HG02885 (cell line): ENCODE results near the gene SPN.
"Not testable (repeated sequence)": the region's sequence is repeated elsewhere in the genome, so short reads cannot be mapped to it uniquely, and the experiment has no call there.

ENCODE experiments used
- ATAC-seq: cut with Tn5 transposase; IDR thresholded peaks from one replicate; pipeline ENCODE4 v1.9.1; 2021; ENCODE audit warnings: mild to moderate bottlenecking; ENCODE audit not compliant: unreplicated experiment, poor library complexity

Gene SPN

DNA sequence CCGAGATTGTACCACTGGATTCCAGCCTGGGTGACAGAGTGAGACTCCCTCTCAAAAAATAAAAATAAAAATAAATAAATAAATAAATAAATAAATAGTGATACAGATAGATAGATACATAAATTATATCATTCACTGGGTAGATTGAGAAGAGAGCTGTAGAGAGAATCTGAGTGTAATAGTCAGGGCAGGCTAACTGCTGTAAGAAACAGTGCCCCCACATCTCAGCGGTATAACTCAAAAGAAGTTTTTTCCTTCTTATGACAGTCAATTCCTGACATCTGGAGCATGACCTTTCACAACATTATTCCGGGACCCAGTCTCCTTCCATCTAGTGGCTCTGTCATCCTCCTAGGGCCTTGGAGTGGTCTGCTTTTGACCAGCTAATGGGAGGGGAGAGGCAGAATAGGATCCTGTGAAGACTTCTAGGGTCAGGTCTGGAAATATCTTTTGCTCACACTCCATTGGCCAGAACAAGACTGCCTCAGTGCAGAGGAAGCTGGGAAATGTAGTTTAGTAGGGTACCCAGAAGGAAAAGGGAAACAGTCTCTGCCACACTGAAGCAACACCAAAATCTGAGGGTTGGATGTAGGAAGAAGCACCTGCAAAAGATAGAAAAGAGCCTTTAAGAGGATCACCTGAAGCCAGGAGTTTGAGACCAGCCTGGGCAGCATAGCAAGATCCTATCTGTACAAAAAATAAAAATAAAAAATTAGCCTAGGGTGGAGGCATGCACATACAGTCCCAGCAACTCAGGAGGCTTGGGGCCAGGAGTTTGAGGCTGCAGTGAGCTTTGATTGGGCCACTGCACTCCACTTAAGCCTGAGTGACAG lies 13.0 kb downstream of the SPN start:
- peak; percentile 48 for ATAC-seq

DNA sequence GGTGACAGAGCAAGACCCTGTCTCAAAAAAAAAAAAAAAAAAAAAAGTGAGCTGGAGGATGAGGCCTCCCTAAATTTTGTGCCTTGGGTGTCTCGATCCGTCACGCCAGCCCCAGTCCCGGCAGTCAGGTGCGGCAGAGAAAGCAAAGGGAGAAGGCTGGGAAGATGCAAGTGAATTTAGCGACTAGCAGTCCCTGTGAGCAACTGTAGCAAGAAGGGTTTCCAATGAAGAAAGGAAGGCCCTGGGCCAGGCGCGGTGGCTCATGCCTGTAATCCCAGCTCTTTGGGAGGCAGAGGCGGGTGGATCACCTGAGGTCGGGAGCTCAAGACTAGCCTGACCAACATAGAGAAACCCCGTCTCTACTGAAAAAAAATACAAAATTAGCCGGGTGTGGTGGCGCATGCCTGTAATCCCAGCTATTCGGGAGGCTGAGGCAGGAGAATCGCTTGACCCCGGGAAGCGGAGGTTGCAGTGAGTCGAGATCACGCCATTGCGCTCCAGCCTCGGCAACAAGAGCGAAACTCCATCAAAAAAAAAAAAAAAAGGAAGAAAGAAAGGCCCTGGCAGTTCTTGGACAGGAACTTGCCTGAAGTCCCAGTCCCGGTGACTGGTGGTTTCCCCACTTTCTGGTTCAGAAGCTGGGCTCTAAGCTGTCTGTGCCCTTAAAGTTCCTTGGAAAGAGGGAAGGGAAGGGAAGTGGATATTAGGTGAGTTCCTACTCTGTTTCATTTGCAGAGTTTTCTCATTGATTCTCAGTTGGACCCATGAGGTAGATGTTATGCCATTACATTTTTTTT lies 14.1 kb downstream of the SPN start:
- ATAC-seq: no peak

DNA sequence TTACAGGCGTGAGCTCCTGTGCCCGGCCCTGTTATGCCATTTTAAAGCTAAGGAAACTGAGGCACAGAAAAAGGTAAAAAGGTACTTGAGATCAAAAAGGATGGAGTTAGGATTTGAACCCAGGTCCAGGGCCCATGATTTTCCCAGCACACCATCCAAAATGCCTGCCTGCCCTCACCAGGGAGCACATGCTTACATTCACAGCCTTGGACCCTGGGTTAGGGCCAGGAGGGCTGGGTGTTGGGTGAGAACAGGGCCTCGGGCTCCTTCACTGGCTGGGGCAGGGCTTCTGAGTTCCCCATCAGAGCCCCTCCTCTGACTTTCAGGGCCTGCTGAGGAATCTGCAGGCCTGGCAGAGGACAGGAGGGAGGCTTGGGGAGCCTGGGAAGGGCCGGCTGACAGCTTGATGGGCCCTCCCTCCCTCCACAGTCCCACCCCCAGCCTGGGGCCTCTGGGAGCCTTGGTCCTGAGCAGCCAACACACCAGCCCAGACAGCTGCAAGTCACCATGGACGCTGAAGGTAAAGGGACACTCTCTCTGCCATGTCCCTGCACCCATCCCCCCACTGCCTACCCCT lies 15.7 kb downstream of the SPN start, which contains the start of gene QPRT:
QPRT (plus strand) TSS at position 490 of the 577 bp plus-strand sequence; CDS start at position 508, 18 bp downstream.
- ATAC-seq: no peak

DNA sequence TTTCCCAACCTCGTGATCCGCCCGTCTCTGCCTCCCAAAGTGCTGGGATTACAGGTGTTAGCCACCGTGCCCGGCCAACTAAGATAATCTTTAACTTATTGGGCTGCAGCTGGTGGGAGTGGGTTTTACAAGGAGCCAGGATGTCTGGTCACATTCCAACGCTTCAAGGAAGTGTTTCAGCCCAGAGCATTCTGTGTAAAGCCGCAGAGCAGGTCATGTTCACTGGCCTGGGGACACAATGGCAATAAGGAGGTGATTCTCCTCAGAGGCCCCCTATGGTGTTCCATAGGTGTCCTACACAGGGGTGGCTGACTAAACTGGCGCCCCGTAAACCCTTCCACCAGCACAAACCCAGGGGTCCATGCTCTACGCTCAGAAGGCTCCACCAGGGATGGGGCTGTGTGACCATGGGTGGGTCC lies 17.1 kb downstream of the SPN start:
- ATAC-seq: no peak

DNA sequence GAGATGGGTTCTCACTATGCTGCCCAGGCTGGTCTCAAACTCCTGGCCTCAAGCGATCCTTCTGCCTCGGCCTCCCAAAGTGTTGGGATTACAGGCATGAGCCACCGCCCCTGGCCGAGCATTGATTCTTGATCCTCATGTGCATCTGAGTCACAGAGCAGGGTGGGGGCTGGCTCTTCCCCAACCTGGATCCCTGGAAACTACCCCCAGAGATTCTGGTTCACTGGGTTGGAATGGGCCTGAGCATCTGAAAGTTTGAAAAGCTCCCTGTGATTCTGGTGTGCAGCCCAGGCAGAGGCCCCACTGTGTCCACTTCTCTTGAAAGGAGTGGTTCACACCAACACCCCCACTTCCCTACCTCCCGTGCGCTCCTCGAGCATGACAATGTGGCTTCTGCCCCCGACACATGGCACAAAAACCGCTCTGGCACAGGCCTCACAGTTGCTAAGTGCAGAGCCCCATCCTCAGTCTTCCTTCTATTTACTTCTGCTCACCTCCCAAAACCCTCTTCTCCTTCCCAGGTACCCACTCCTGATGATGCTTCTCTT lies 20.6 kb downstream of the SPN start:
- ATAC-seq: no peak

DNA sequence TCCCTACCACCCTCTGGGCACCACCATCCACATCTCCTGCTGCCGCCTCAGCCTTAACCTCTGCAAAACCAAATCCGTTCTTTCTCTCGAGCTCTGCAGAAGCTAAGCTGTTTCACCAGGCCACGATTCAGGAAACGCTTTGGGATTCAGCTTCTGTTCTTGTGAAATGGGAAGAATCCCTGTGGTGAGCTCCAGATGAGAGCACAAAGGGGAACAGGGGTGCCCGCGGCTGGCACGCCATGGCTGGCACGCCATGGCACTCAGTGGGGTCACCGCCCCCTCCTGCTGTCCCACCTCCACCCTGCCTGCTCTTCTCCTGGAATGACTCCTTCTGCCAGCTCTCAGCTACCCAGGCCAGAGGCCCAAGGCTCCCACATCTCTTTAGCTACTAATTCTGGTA lies 21.6 kb downstream of the SPN start:
- no peak for ATAC-seq

DNA sequence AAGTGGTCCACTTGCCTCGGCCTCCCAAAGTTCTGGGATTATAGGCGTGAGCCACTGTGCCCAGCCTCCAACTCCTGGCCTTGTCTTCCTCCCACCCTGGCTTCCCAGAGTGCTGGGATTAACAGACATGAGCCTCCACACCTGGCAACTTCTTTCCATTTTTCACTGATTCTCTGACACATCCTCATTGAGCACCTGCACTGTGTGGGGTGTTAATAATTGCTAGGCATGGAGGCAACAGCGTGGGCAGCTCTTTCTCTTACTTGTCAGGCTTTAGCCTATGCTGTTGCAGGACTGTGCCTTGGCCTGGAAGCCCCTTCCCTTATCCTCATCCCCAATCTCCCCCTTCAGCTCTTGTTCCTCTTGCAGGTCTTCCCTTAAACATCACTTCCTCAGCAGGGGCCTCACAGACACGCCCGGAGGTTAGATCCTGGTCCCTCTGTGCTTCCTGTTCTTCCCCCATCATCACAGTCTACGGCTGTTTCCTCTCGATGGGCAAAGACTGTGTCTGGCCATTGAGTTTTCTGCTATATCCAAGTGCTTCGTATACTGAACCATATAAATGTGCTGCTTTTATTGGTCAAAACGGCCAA lies 23.8 kb downstream of the SPN start:
- no peak for ATAC-seq

DNA sequence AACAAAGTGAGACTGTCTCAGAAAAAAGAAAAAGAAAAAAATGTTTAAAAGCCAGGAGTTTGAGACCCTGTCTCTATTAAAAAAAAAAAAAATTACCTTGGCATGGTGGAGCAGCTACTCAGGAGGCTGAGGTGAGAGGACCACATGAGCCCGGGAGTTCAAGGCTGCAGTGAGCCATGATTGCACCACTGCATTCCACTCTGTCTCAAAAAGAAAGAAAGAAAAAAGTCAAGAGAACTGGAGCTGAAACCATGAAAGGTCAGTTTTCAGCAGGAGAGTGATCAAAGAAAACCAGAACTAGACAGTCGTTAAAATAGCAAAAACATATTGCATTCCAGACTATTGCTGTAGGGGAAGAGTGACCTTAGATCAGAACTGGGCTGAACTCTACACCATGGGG lies 24.7 kb downstream of the SPN start:
- ATAC-seq: no peak

DNA sequence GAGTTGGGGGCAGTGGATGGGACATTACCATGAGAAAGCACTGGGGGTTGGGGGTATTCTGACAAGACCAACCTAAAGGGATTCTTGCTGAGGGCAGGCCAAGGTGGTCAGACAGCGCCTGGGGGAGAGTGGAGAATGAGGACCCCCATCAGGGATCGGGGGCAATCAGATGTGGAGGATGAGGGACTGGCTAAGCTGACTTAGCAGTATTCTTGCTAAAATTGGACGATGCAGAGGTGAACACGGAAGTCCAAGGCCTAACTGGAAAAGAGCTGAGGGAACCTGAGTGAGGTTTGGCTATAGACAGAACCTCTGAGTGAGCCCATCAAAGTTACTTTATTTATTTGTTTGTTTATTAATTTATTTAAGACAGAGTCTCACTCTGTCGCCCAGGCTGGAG lies 25.1 kb downstream of the SPN start:
- no peak for ATAC-seq

DNA sequence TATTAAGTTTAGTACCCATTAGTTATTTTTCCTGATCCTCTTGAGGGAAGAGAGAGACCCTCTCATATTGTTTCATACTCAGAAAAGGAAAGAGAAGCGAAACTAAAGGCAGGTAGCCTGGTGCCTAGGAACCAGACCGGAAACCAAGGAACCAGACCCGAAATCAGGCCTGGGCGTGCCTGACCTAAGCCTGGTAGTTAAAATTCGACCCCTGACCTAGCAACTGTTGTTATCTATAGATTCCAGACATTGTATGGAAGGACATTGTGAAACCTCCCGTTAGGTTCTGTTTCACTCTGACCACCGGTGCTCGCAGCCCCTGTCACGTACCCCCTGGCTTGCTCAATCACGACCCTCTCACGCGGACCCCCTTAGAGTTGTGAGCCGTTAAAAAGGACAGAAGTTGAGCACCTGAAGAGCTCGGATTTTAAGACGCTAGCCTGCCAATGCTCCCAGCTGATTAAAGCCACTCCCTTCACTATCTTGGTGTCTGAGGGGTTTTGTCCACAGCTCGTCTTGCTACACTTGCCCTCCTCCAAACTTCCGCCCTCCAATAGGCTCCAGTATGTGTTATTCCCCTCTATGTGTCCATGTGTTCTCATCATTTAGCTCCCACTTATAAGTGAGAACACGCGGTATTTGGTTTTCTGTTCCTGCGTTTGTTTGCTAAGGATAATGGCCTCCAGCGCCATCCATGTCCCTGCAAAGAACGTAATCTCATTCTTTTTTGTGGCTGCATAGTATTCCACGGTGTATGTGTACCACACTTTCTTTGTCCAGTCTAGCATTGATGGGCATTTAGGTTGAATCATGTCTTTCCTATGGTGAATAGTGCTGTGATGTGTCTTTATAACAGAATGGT lies 26.7 kb downstream of the SPN start:
- ATAC-seq: not testable (repeated sequence)

DNA sequence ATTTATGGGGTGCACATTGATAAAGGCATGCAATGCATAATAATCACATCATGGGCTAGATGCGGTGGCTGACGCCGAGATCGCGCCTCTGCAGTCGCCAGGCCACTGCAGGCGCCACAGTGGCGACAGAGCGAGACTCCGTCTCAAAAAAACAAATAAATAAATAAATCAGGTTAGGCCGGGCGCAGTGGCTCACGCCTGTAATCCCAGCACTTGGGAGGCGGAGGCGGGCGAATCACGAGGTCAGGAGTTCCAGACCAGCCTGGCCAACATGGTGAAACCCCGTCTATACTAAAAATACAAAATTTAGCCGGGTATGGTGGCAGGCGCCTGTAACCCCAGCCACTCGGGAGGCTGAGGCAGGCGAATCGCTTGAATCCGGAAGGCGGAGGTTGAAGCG lies 29.6 kb downstream of the SPN start:
- not testable (repeated sequence) for ATAC-seq

DNA sequence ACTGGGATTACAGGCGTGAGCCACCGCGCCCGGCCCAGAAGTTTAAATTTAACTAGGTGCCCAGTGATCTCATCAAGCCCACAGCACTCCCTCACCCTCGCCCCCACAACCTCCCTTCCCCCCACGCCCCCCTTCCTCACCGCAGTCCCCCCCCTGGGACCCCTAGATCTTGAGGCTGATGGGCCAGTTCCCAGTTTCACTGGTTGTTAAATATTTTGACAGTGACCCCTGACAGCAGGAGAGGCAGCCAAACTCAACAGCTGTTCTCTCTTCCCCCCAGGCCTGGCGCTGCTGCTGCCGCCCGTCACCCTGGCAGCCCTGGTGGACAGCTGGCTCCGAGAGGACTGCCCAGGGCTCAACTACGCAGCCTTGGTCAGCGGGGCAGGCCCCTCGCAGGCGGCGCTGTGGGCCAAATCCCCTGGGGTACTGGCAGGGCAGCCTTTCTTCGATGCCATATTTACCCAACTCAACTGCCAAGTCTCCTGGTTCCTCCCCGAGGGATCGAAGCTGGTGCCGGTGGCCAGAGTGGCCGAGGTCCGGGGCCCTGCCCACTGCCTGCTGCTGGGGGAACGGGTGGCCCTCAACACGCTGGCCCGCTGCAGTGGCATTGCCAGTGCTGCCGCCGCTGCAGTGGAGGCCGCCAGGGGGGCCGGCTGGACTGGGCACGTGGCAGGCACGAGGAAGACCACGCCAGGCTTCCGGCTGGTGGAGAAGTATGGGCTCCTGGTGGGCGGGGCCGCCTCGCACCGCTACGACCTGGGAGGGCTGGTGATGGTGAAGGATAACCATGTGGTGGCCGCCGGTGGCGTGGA lies 31.5 kb downstream of the SPN start:
- no peak for ATAC-seq

DNA sequence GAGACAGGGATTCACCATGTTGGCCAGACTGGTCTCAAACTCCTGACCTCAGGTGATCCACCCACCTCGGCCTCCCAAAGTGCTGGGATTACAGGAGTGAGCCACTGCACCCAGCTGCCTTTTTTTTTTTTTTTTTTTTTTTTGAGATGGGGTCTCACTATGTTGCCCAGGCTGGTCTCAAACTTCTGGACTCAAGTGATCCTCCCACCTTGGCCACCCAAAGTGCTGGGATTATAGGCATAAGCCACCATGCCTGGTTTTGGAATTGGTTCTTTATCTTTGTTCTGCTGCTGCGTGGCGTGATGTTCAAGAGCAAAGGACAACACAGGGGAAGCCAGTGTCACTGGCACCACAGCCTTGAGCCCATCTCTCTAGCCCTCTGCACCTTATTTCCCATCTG lies 32.6 kb downstream of the SPN start:
- ATAC-seq: not testable (repeated sequence)

DNA sequence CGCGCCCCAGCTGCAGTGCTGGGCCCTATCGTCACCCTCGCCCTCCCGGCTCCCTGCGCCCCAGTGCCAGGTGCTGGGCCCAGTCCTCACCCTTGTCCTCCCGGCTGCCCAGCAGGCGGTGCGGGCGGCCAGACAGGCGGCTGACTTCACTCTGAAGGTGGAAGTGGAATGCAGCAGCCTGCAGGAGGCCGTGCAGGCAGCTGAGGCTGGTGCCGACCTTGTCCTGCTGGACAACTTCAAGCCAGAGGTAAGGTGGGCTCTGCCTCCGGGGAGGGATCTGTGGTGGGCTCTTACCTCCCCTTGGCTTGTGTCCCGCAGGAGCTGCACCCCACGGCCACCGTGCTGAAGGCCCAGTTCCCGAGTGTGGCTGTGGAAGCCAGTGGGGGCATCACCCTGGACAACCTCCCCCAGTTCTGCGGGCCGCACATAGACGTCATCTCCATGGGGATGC lies 33.9 kb downstream of the SPN start:
- ATAC-seq: no peak

DNA sequence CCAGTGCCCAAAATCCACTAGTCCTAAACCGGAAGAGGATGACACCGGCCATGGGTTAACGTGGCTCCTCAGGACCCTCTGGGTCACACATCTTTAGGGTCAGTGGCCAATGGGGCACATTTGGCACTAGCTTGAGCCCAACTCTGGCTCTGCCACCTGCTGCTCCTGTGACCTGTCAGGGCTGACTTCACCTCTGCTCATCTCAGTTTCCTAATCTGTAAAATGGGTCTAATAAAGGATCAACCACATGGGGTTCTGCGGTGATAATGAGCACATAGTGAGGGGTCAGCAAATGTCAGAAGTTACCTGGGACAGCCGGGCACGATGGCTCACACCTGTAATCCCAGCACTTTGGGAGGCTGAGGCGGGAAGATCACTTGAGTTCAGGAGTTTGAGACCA lies 34.3 kb downstream of the SPN start:
- ATAC-seq: no peak

DNA sequence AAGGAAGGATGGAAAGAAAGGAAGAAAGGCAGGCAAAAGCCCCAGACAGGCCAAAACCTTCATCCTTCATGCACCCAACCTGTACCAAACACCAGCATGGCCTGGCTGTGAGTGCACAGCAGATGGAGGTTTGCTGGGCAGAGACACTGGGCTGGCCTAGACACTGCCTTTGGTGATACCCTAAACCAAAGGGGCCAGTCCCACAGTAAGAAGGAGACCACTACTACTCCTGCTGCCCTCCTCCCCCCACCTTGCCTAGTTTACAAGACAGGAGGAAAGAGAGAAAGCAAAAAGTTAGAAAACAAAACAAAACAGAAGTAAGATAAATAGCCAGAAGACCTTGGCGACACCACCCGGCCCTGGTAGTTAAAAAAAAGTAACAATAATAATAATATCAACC lies 35.0 kb downstream of the SPN start:
- ATAC-seq: no peak

DNA sequence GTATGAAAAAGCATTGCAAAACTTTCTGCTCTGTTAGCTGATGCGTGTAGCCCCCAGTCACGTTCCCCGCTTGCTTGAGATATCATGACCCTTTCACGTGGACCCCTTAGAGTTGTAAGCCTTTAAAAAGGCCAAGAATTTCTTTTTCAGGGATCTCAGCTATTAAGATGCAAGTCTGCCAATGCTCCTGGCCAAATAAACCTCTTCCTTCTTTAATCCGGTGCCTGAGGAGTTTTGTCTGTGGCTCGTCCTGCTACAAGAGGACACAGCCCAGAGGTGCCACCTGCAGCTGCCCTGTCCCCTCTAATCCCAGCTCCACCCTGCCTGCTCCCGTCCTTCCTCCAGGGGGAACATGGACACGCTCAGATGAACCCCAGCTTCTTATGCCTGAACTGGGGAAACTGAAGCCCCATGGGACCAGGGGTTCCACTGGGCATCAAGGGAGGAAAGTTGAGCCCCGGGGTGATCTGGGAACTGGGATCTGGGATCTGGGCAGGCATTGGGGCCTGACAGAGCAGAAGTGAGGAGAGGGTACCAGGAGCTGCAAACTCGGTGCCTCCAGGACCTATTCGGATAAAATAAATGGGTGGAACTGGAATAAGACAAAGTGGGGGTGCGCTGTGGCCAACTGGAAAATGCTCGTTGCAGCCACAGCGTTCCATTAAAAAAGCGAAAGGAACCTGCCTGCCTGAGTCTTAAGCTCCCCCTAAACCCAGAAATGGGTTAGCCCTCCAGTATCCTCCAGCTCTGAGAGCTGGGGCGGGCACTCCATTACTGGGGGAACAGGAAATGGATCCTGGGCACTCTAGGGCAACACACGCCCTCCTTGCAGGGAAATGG lies 35.7 kb downstream of the SPN start:
- ATAC-seq: no peak
